Esophagus muscularis mucosa (tissue), 3 donors: ENCODE data around the gene RALY.

Source experiments
- EP300 ChIP-seq: sonication (generic); formaldehyde crosslinking; IDR thresholded peaks from one replicate; pipeline ENCODE4 v1.6.1; 2017; ENCODE audit warnings: antibody characterized with exemption
- POLR2A ChIP-seq: fragments of 450-650 bp; IDR thresholded peaks from one replicate; pipeline ENCODE4 v1.6.1; 2017; ENCODE audit warnings: antibody characterized with exemption, moderate library complexity, mild to moderate bottlenecking, low read depth
- POLR2AphosphoS5 ChIP-seq, 2 donors: sonication (generic); formaldehyde crosslinking; IDR thresholded peaks; one replicate each; pipeline ENCODE4 v1.6.1; 2017; ENCODE audit warnings: antibody characterized with exemption in 2 of 2

DNA sequence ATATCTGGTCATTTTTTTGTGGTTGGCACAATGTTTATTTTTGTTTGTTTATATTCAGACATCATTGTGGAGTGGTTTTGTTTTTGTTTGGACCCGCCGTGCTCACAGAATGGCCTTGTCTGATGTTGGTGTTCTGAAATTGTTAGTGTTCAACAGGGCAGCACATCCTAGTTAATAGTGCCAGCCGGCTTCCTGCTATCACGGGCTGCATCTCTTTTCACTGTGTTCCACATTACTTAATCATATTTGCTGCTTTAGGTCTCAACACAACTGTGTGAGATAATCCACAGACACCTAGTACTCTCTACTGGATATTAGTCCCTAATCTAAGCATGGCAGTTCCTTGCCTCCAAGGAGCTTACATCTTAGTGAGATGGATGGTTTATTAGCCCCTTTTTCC is 121.1 kb downstream of the RALY start:
- no peak for TF ChIP-seq POLR2AphosphoS5 (IDR thresholded peaks at IDR 0.05)
- no peak for TF ChIP-seq EP300
- TF ChIP-seq POLR2A: no peak
